ENCODE measurements around the gene GNAL. TPM values are rescaled to one million over a fixed set of nuclear protein-coding genes. Genes with fewer than 3 reads are reported as not detected.

The GNAL gene
- total and polyA plus RNA-seq, 11 donors: 0.76 to 5.9 (median 1.6) TPM

DNA sequence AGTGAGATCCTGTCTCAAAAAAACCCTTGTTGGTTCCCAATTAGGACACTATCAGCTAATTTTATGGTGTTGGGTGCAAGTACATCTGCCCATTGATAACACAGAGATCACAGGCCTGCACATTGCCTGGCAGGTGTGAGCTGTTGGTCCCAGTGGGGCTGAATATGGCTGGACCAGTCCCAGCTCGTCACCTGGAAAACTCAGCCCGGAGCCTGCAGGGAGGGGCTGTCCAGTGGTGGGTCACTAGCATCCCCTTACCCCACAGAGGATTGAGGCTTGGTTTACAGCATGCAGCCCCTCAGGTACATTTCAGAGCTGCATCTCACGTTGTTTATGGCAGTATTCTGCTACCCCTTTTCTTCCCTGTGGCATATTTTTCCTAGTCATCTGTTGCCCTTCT lies 121.3 kb downstream of the GNAL start:
- Histone ChIP-seq H3K27me3 (no peaks in the 10 kb centered on the region), H3K4me3 (no peak overlapping the region), H3K27ac (no peak overlapping the region), H3K4me1 (peaks cover 0 to 9% (median 0%) of the 10 kb centered on the region in 12 donors), H3K9me3 (no peaks in the 10 kb centered on the region), H3K36me3 (no peaks in the 10 kb centered on the region)
- TF ChIP-seq, protein P1, sequence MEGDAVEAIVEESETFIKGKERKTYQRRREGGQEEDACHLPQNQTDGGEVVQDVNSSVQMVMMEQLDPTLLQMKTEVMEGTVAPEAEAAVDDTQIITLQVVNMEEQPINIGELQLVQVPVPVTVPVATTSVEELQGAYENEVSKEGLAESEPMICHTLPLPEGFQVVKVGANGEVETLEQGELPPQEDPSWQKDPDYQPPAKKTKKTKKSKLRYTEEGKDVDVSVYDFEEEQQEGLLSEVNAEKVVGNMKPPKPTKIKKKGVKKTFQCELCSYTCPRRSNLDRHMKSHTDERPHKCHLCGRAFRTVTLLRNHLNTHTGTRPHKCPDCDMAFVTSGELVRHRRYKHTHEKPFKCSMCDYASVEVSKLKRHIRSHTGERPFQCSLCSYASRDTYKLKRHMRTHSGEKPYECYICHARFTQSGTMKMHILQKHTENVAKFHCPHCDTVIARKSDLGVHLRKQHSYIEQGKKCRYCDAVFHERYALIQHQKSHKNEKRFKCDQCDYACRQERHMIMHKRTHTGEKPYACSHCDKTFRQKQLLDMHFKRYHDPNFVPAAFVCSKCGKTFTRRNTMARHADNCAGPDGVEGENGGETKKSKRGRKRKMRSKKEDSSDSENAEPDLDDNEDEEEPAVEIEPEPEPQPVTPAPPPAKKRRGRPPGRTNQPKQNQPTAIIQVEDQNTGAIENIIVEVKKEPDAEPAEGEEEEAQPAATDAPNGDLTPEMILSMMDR (IDR thresholded peaks at IDR 0.05): no peak
- TF ChIP-seq POLR2A (IDR thresholded peaks at IDR 0.05): no peak
- DNase-seq (no peak), ATAC-seq (no peak)
- 84 to 93% (median 88%) methylated on average over 3 of the region's 3 CpGs for WGBS, 4 donors
- intact Hi-C loops (cut with DNase I): loop anchor here in 1 of 10 donors (10.0 kb wide), 1 partner anchor 46 kb away; no protein-coding TSS in a partner anchor

DNA sequence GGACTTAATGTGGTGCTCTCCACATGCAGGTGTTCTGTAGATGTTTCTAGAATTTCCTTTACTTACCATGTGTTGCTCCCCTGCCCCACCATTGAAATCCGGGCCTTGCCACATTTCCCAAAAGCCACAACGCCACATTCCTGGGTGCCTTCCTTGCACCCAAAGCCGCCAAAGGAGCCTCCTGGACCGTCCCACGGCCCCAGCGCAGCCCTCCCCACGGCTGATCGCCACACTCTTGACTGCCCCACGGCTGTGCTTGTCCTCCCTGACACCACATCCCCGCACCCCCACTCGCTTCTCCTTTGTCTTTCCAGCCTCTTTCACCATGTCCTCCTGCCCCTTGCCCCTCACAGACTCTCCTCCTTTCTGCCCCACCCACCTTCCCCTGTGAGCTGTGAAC lies 121.9 kb downstream of the GNAL start:
- H3K9me3 ChIP-seq: no peaks in the 10 kb centered on the region
- no peaks in the 10 kb centered on the region for H3K36me3 ChIP-seq
- TF ChIP-seq, protein P1 (IDR thresholded peaks at IDR 0.05): no peak
- TF ChIP-seq POLR2A (IDR thresholded peaks at IDR 0.05): no peak
- DNase-seq: no peak
- peak in 1 of 4 donors; percentile 24 for ATAC-seq
- no peak overlapping the region for H3K4me3 ChIP-seq
- intact Hi-C loops (cut with DNase I): loop anchor here in 1 of 10 donors (10.0 kb wide), 1 partner anchor 46 kb away; no protein-coding TSS in a partner anchor
- peaks cover 0 to 9% (median 0%) of the 10 kb centered on the region in 12 donors for H3K4me1 ChIP-seq
- no peaks in the 10 kb centered on the region for H3K27me3 ChIP-seq
- no peak overlapping the region for H3K27ac ChIP-seq
- WGBS, 4 donors: 85 to 91% (median 89%) methylated on average over 11 of the region's 11 CpGs

DNA sequence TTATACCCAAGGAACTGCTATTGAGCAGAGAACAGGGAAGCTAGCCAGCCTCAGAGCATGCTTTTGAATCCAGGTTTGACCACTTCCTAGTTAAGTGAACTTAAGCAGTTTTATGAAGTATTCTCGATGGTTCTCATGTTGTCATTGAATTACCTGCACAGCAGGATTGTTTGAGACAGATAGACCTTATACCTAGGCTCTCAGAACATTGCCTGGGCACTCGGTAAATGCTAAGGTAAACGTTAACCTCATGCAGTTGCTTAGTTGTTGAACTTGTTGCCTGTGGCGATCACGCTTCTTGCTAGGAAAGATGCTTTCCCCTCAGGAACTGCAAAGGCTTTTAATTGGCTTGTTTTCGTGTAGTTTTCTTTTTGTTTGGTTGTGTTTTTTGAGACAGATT lies 128.2 kb downstream of the GNAL start:
- 76 to 84% (median 83%) methylated on average over 6 of the region's 6 CpGs for WGBS, 4 donors

DNA sequence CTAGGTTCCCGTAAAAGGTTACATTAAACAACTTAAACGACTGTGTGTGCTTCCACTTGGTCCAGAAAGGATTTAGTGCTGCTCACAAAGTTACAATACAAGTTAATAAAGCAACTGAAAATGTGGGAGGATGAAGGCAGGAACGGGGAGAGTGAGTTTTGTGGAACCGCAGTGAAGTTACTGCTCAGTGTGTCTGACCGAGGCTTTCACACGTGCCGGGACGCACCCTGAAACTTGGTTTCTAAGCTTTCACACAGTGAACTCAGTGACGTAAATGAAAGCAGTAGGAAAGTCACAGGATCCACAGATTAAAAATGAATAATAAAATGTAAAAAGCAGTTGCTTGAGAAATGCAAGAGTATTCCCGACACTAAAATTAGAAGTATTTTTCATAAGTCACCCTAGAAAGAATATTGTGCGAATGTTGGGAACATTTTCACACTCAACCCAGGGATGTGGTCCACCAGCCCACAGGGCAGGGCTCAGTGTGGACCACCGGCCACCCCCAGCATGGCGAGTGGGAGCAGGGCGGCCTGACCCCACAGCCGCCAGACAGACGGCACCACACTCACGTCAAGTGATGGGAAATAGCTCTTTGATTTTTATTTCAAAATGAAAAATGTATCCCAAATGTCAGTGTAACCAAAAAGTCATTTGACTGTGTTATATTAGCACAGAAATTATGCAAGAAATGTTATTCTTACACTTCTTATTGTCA lies 129.6 kb downstream of the GNAL start:
- no peak for TF ChIP-seq POLR2A (IDR thresholded peaks at IDR 0.05)
- TF ChIP-seq, protein P1 (IDR thresholded peaks at IDR 0.05): no peak
- no peaks in the 10 kb centered on the region for H3K36me3 ChIP-seq
- DNase-seq: no peak
- no peak overlapping the region for H3K27ac ChIP-seq
- intact Hi-C loops (cut with DNase I): loop anchor here in 1 of 10 donors (10.0 kb wide), 1 partner anchor 54 kb away; no protein-coding TSS in a partner anchor
- ATAC-seq: no peak
- H3K9me3 ChIP-seq: peaks cover 0 to 10% (median 0%) of the 10 kb centered on the region in 12 donors
- no peaks in the 10 kb centered on the region for H3K27me3 ChIP-seq
- H3K4me3 ChIP-seq: no peak overlapping the region
- WGBS, 4 donors: 82 to 86% (median 84%) methylated on average over 17 of the region's 17 CpGs
- no peaks in the 10 kb centered on the region for H3K4me1 ChIP-seq

More for the DNA sequence above, 128.2 kb downstream of the GNAL start:
- H3K27me3 ChIP-seq: no peaks in the 10 kb centered on the region
- peaks cover 0 to 10% (median 0%) of the 10 kb centered on the region in 12 donors for H3K9me3 ChIP-seq
- intact Hi-C loops (cut with DNase I): loop anchor here in 1 of 10 donors (10.0 kb wide), 1 partner anchor 52 kb away; no protein-coding TSS in a partner anchor
- ATAC-seq (no peak), DNase-seq (no peak)
- no peak overlapping the region for H3K4me3 ChIP-seq
- TF ChIP-seq, protein P1 (IDR thresholded peaks at IDR 0.05): no peak
- no peak for TF ChIP-seq POLR2A (IDR thresholded peaks at IDR 0.05)
- H3K27ac ChIP-seq: no peak overlapping the region
- no peaks in the 10 kb centered on the region for H3K4me1 ChIP-seq
- H3K36me3 ChIP-seq: no peaks in the 10 kb centered on the region

All from heart left ventricle (tissue), 16 donors.